Stomach (tissue), 4 donors: ENCODE data around the gene LRP1B.

Experiments
- POLR2A ChIP-seq, 4 donors: fragments of 450-650 bp; IDR thresholded peaks; one replicate each; pipeline ENCODE4 v1.6.1; 2016; ENCODE audit warnings: antibody characterized with exemption in 4 of 4, control low read depth in 2 of 4, mild to moderate bottlenecking in 1 of 4, moderate library complexity in 1 of 4
- POLR2AphosphoS5 ChIP-seq, 3 donors: sonication (generic); formaldehyde crosslinking; IDR thresholded peaks; one replicate each; pipeline ENCODE4 v1.6.1; 2016; ENCODE audit warnings: antibody characterized with exemption in 3 of 3
- TF ChIP-seq, protein P1 (sequence below), 7 experiments: fragments of 450-650 bp in 4 of 7; fragments of 200-600 bp in 3 of 7; sonication (generic) in 3 of 7; IDR thresholded peaks; one replicate each; pipeline ENCODE4 v1.5.1; 2016 to 2019; ENCODE audit warnings: antibody characterized with exemption in 7 of 7, control low read depth in 2 of 7, mild to moderate bottlenecking in 1 of 7

DNA sequence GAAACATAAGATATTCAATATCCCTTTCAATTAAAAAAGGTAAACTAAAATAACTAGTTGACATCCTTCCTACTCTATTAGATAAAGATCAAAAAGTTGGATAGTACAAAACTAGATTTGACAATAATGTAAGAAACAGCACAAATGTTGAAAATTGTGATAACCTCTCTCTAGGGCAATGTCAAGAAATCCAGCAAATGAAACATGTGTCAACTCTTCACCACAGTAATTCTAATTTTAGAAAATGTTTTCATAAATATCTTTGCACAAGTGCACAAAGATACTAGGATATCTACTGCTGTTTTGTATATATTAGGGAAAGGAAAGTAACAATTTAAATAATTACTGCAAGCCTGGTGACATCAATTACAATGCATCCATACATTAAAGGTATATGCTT is 1220.1 kb downstream of the LRP1B start:
- TF ChIP-seq POLR2A (IDR thresholded peaks at IDR 0.05) (no peak), POLR2AphosphoS5 (IDR thresholded peaks at IDR 0.05) (no peak)
- TF ChIP-seq, protein P1, sequence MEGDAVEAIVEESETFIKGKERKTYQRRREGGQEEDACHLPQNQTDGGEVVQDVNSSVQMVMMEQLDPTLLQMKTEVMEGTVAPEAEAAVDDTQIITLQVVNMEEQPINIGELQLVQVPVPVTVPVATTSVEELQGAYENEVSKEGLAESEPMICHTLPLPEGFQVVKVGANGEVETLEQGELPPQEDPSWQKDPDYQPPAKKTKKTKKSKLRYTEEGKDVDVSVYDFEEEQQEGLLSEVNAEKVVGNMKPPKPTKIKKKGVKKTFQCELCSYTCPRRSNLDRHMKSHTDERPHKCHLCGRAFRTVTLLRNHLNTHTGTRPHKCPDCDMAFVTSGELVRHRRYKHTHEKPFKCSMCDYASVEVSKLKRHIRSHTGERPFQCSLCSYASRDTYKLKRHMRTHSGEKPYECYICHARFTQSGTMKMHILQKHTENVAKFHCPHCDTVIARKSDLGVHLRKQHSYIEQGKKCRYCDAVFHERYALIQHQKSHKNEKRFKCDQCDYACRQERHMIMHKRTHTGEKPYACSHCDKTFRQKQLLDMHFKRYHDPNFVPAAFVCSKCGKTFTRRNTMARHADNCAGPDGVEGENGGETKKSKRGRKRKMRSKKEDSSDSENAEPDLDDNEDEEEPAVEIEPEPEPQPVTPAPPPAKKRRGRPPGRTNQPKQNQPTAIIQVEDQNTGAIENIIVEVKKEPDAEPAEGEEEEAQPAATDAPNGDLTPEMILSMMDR (IDR thresholded peaks at IDR 0.05) = no peak
